KMS-11 (cell line): ENCODE measurements around the gene TMEM200A.

Experiments
- H2AFZ ChIP-seq: fragments of 200-600 bp; sonication (generic); 2 replicates; pipeline ENCODE4 v1.6.1; 2016; ENCODE audit warnings: antibody characterized with exemption, mixed run types, low read depth
- H3K27ac ChIP-seq: fragments of 200-600 bp; sonication (generic); 2 replicates; pipeline ENCODE4 v1.6.1; 2016; ENCODE audit warnings: mild to moderate bottlenecking, mixed run types
- H3K27me3 ChIP-seq: fragments of 200-600 bp; sonication (generic); 2 replicates; pipeline ENCODE4 v1.6.1; 2017; ENCODE audit warnings: mild to moderate bottlenecking, low read depth, mixed run types, moderate library complexity; ENCODE audit not compliant: insufficient read depth
- H3K36me3 ChIP-seq: fragments of 200-600 bp; sonication (generic); 2 replicates; pipeline ENCODE4 v1.6.1; 2017; ENCODE audit warnings: mild to moderate bottlenecking, mixed run types; ENCODE audit not compliant: insufficient read depth
- H3K4me1 ChIP-seq: fragments of 200-600 bp; sonication (generic); 2 replicates; pipeline ENCODE4 v1.6.1; 2016; ENCODE audit warnings: mild to moderate bottlenecking, low read depth, mixed run types; ENCODE audit not compliant: poor library complexity, severe bottlenecking
- H3K4me2 ChIP-seq: fragments of 200-600 bp; sonication (generic); 2 replicates; pipeline ENCODE4 v1.7.0; 2016; ENCODE audit warnings: mild to moderate bottlenecking, mixed run types
- H3K4me3 ChIP-seq: fragments of 200-600 bp; sonication (generic); IDR thresholded peaks from 2 replicates; pipeline ENCODE4 v1.6.1; 2017; ENCODE audit warnings: low read depth, low read length, mixed read lengths; ENCODE audit not compliant: insufficient read depth
- H3K79me2 ChIP-seq: fragments of 200-600 bp; sonication (generic); 2 replicates; pipeline ENCODE4 v1.6.1; 2016; ENCODE audit warnings: low read depth, mixed run types; ENCODE audit not compliant: insufficient read depth
- H3K9ac ChIP-seq: fragments of 200-600 bp; sonication (generic); 2 replicates; pipeline ENCODE4 v1.6.1; 2016; ENCODE audit warnings: mild to moderate bottlenecking, mixed run types
- H4K20me1 ChIP-seq: fragments of 200-600 bp; sonication (generic); 2 replicates; pipeline ENCODE4 v1.6.1; 2016; ENCODE audit warnings: mild to moderate bottlenecking, mixed run types; ENCODE audit not compliant: insufficient read depth
- TF ChIP-seq, protein P1 (sequence below): fragments of 200-600 bp; sonication (generic); conservative IDR thresholded peaks from 2 replicates; pipeline ENCODE4 v1.6.1; 2017; ENCODE audit warnings: low read depth, mild to moderate bottlenecking, antibody characterized with exemption, low read length, moderate library complexity, mixed read lengths

The TMEM200A gene

DNA sequence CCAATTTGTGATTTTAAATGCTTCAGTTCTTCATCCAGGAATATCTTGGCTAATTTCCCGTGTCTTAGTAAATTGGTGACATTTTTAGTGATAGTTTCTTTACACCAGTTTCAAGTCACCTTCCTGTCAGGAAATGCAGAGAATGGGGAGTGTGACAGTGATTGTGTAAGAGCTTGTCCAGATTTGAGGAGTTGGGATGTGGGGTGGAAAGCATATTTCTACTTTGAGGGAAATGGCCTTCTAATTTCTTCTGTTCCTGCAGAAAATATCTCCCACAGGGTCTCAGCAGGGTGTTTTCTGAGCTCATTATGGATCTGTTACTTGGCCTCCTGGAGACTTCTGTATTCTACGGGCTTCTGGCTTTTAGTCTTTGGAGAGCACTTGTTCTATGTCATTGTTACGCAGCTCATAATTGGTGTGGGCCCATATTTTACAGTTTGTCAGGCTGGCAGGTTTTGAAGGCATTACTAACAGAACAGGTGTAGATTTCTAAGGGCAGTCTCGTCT, 65.6 kb downstream of the TMEM200A start:
- H3K27me3 ChIP-seq = no peaks in the 10 kb centered on the region
- TF ChIP-seq, protein P1, sequence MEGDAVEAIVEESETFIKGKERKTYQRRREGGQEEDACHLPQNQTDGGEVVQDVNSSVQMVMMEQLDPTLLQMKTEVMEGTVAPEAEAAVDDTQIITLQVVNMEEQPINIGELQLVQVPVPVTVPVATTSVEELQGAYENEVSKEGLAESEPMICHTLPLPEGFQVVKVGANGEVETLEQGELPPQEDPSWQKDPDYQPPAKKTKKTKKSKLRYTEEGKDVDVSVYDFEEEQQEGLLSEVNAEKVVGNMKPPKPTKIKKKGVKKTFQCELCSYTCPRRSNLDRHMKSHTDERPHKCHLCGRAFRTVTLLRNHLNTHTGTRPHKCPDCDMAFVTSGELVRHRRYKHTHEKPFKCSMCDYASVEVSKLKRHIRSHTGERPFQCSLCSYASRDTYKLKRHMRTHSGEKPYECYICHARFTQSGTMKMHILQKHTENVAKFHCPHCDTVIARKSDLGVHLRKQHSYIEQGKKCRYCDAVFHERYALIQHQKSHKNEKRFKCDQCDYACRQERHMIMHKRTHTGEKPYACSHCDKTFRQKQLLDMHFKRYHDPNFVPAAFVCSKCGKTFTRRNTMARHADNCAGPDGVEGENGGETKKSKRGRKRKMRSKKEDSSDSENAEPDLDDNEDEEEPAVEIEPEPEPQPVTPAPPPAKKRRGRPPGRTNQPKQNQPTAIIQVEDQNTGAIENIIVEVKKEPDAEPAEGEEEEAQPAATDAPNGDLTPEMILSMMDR = no peak
- no peaks in the 10 kb centered on the region for H3K79me2 ChIP-seq
- H3K4me3 ChIP-seq = no peak overlapping the region
- no peaks in the 10 kb centered on the region for H3K36me3 ChIP-seq
- no peaks in the 10 kb centered on the region for H3K4me1 ChIP-seq
- H3K27ac ChIP-seq = no peak overlapping the region
- H4K20me1 ChIP-seq = no peaks in the 10 kb centered on the region
- H3K4me2 ChIP-seq = no peak overlapping the region
- H3K9ac ChIP-seq = no peak overlapping the region
- H2AFZ ChIP-seq = no peak overlapping the region

DNA sequence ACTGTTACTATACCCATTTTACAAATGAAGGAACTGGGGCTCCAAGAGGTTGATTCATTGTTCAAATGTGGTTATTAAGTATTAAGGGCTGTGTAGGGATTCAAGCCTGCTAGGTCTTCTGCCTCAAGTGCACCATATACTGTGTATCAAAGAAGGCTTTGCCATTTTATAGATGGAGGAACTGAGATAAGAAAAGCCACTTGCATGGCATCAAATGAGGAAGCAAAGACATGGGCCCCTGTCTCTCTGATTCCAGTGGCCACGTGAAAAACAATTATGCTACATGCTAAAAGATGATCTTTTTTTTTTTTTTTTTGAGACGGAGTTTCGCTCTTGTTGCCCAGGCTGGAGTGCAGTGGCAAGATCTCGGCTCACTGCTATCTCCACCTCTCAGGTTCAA, 67.0 kb downstream of the TMEM200A start:
- no peaks in the 10 kb centered on the region for H3K79me2 ChIP-seq
- H3K9ac ChIP-seq = no peak overlapping the region
- H4K20me1 ChIP-seq = no peaks in the 10 kb centered on the region
- no peak overlapping the region for H3K27ac ChIP-seq
- TF ChIP-seq, protein P1 = no peak
- no peak overlapping the region for H3K4me2 ChIP-seq
- no peaks in the 10 kb centered on the region for H3K27me3 ChIP-seq
- H3K4me1 ChIP-seq = no peaks in the 10 kb centered on the region
- no peak overlapping the region for H2AFZ ChIP-seq
- H3K4me3 ChIP-seq = no peak overlapping the region
- no peaks in the 10 kb centered on the region for H3K36me3 ChIP-seq

DNA sequence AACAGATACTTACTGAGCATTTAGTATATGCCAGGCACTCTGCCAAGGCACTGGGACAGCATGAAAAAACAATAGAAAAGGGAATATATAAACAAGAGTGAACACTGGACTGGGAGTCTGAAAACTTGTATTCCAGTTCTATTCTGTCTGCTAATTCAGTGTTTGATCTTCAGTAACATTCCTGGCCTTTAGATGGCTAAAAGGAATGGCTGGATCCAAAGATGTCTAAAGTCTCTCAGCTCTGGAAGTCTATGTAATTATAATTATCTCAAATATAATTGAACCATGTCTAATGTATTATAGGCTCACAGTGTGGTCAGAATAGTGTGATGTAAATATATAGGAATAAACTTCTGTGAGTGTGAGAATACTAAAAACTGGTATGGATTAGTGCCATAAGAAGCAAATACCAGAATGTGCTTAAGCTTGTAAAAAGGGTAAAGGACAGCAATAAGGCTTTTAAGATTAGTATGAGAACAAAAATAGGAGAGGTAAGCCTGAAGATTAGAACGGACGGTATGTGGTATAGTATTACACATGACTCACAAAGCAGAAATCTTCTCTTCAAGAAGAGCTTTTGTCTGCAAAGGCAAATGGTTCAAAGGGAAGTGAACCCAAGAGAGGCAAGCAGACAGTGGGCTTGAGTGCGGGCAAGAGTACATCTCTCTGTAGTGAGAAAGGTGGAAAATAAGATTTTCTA, 68.5 kb downstream of the TMEM200A start:
- Histone ChIP-seq H3K27ac (no peak overlapping the region), H3K4me3 (no peak overlapping the region), H3K27me3 (no peaks in the 10 kb centered on the region), H3K9ac (no peak overlapping the region), H4K20me1 (no peaks in the 10 kb centered on the region), H3K4me2 (no peak overlapping the region), H2AFZ (no peak overlapping the region), H3K36me3 (no peaks in the 10 kb centered on the region), H3K79me2 (no peaks in the 10 kb centered on the region), H3K4me1 (no peaks in the 10 kb centered on the region)
- TF ChIP-seq, protein P1 = no peak

DNA sequence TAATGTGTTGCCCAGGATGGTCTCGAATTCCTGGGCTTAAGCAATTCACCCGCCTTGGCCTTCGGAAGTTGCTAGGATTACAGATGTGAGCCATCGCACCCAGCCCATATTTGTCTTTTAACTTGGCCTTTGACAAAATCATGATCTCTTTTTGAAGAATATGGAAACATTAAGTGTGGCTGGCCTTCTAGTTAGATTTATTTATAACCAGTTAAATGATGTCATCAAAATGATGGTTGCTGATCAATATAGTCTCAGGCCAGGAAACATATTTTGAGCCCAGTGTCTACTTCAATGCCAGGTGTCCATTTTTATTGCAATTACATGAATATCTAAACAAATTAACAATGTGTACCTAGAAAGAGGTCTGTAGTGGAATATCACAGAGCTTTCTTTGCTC, 69.4 kb downstream of the TMEM200A start:
- H4K20me1 ChIP-seq = no peaks in the 10 kb centered on the region
- H3K79me2 ChIP-seq = no peaks in the 10 kb centered on the region

More for the DNA sequence above, 69.4 kb downstream of the TMEM200A start:
- H3K27me3 ChIP-seq = no peaks in the 10 kb centered on the region
- TF ChIP-seq, protein P1 = no peak
- no peaks in the 10 kb centered on the region for H3K4me1 ChIP-seq
- no peak overlapping the region for H3K9ac ChIP-seq
- H3K4me2 ChIP-seq = no peak overlapping the region
- no peak overlapping the region for H2AFZ ChIP-seq
- H3K36me3 ChIP-seq = no peaks in the 10 kb centered on the region
- H3K4me3 ChIP-seq = no peak overlapping the region
- H3K27ac ChIP-seq = no peak overlapping the region
